A549 (cell line): Measurements from ENCODE around the gene STPG2.

Experiments
- BHLHE40 ChIP-seq: IDR thresholded peaks from 2 replicates; pipeline ENCODE4 v1.6.1; 2012; ENCODE audit warnings: low read depth, low read length, inconsistent platforms
- CEBPB ChIP-seq, 2 experiments: fragments of >200 bp in 1 of 2; sonication (Bioruptor Twin) in 1 of 2; formaldehyde crosslinking in 1 of 2; IDR thresholded peaks; 2 replicates each; pipeline ENCODE4 v1.6.1; 2012 to 2016
- CTCF ChIP-seq: fragments of >200 bp; sonication (Bioruptor Twin); formaldehyde crosslinking; IDR thresholded peaks from 3 replicates; pipeline ENCODE4 v1.5.1; 2016
- EHMT2 ChIP-seq: fragments of 200-600 bp; sonication (generic); IDR thresholded peaks from 2 replicates; pipeline ENCODE4 v1.6.1; 2016; ENCODE audit warnings: antibody characterized with exemption, low read depth, mild to moderate bottlenecking, moderate library complexity
- ESRRA ChIP-seq: fragments of 150-350 bp; IDR thresholded peaks from 2 replicates; pipeline ENCODE4 v1.6.1; 2014; ENCODE audit warnings: mild to moderate bottlenecking, low read length, borderline replicate concordance
- GATA3 ChIP-seq: IDR thresholded peaks from 2 replicates; pipeline ENCODE4 v1.6.1; 2012; ENCODE audit warnings: borderline replicate concordance
- KDM1A ChIP-seq: fragments of 200-600 bp; sonication (generic); IDR thresholded peaks from 2 replicates; pipeline ENCODE4 v1.6.1; 2016; ENCODE audit warnings: low read depth, mild to moderate bottlenecking
- MAX ChIP-seq: IDR thresholded peaks from 2 replicates; pipeline ENCODE4 v1.6.1; 2012
- NR3C1 ChIP-seq: fragments of >200 bp; sonication (Bioruptor Twin); formaldehyde crosslinking; IDR thresholded peaks from 3 replicates; pipeline ENCODE4 v1.6.1; 2017
- POLR2A ChIP-seq: IDR thresholded peaks from 2 replicates; pipeline ENCODE4 v1.6.1; 2012; ENCODE audit warnings: mild to moderate bottlenecking, low read length
- RCOR1 ChIP-seq: fragments of 150-350 bp; IDR thresholded peaks from 2 replicates; pipeline ENCODE4 v1.6.1; 2014; ENCODE audit warnings: antibody characterized with exemption, low read length, low read depth
- REST ChIP-seq: fragments of 200-600 bp; sonication (generic); IDR thresholded peaks from 2 replicates; pipeline ENCODE4 v1.6.1; 2016; ENCODE audit warnings: antibody characterized with exemption, mild to moderate bottlenecking, moderate library complexity
- SMC3 ChIP-seq: fragments of >200 bp; sonication (Bioruptor Twin); formaldehyde crosslinking; IDR thresholded peaks from 3 replicates; pipeline ENCODE4 v1.6.1; 2018; ENCODE audit warnings: inconsistent platforms
- TP53 ChIP-seq: fragments of 250-450 bp; sonication (Bioruptor Pico); IDR thresholded peaks from 2 replicates; pipeline ENCODE4 v1.5.0; 2021; ENCODE audit warnings: mild to moderate bottlenecking, moderate library complexity

- TF ChIP-seq CTCF (no peak), POLR2A (no peak), NR3C1 (no peak), BHLHE40 (no peak), REST (no peak), TP53 (CRISPR knock-in tag) (no peak), SMC3 (no peak), KDM1A (no peak), MAX (no peak), ESRRA (no peak), EHMT2 (no peak), RCOR1 (no peak), CEBPB (IDR thresholded peaks at IDR 0.05) (no peak), GATA3 (no peak)
Observed at GRCh38 chr4:97582890-97583289, 560.4 kb downstream of the STPG2 start.
